ENCODE data around the gene NLRP5.
"Not testable (repeated sequence)": the region's sequence is repeated elsewhere in the genome, so short reads cannot be mapped to it uniquely, and the experiment has no call there.

Gene NLRP5

GRCh38 chr19:56101746-56102535, 115.4 kb downstream of the NLRP5 start:
- DNase-seq (ENCODE audit: extremely low spot score): no peak
- TF ChIP-seq LEF1 (IDR thresholded peaks at IDR 0.05; ENCODE audit: borderline replicate concordance): no peak
- POLR2A ChIA-PET: no interaction called here
- CTCF ChIA-PET: interaction anchor here (1.0 kb wide), 1 partner anchor 11 kb away, joined by 3 read pairs; no protein-coding TSS in a partner anchor

GRCh38 chr19:56103027-56103614, 116.5 kb downstream of the NLRP5 start:
- CTCF ChIA-PET: no interaction called here
- TF ChIP-seq CTBP1 (IDR thresholded peaks at IDR 0.05; ENCODE audit: borderline replicate concordance) (no peak), PKNOX1 (IDR thresholded peaks at IDR 0.05) (no peak), TARDBP (IDR thresholded peaks at IDR 0.05) (no peak)
- no peak for DNase-seq (ENCODE audit: extremely low spot score)
- POLR2A ChIA-PET: no interaction called here

GRCh38 chr19:56104423-56104822, 117.8 kb downstream of the NLRP5 start:
- ChIA-PET CTCF (interaction anchor here (0.7 kb wide), 1 partner anchor 14 kb away, joined by 4 read pairs; no protein-coding TSS in a partner anchor), POLR2A (interaction anchor here (1.0 kb wide), 1 partner anchor 16 kb away, joined by 5 read pairs; the partner anchor contains the start of gene ZNF787)
- DNase-seq (ENCODE audit: extremely low spot score): no peak
- TF ChIP-seq ELF4 (IDR thresholded peaks at IDR 0.05) (no peak), BHLHE40 (IDR thresholded peaks at IDR 0.05; ENCODE audit: borderline replicate concordance) (no peak), FOXK2 (IDR thresholded peaks at IDR 0.05) (no peak), SP1 (IDR thresholded peaks at IDR 0.05) (no peak), HDGF (IDR thresholded peaks at IDR 0.05; ENCODE audit: borderline replicate concordance) (no peak), TARDBP (IDR thresholded peaks at IDR 0.05) (no peak), PKNOX1 (IDR thresholded peaks at IDR 0.05) (no peak)

GRCh38 chr19:56105090-56105701, 118.6 kb downstream of the NLRP5 start:
- DNase-seq (ENCODE audit: extremely low spot score): peak; percentile 81
- ChIA-PET CTCF (interaction anchor here (0.7 kb wide), 1 partner anchor 13 kb away, joined by 4 read pairs; no protein-coding TSS in a partner anchor), POLR2A (interaction anchor here (1.0 kb wide), 1 partner anchor 16 kb away, joined by 5 read pairs; the partner anchor contains the start of gene ZNF787)
- TF ChIP-seq TARDBP (IDR thresholded peaks at IDR 0.05) (no peak), L3MBTL2 (conservative IDR thresholded peaks at IDR 0.05) (peak; percentile 42; the same call in 1 of the 2 replicates)

- CTCF ChIA-PET; POLR2A ChIA-PET; DNase-seq (ENCODE audit: extremely low spot score): not testable (repeated sequence)
Measured at GRCh38 chr19:56105831-56106396, 119.3 kb downstream of the NLRP5 start.

GRCh38 chr19:56106397-56106849, 119.8 kb downstream of the NLRP5 start:
- no peak for DNase-seq (ENCODE audit: extremely low spot score)
- ChIA-PET POLR2A (no interaction called here), CTCF (no interaction called here)
- no peak for TF ChIP-seq TARDBP (IDR thresholded peaks at IDR 0.05)
- TF ChIP-seq ZNF384 (IDR thresholded peaks at IDR 0.05): no peak

- DNase-seq (ENCODE audit: extremely low spot score): no peak
- TF ChIP-seq ZNF384 (IDR thresholded peaks at IDR 0.05): no peak
- no peak for TF ChIP-seq ELF4 (IDR thresholded peaks at IDR 0.05)
- TF ChIP-seq BHLHE40 (IDR thresholded peaks at IDR 0.05; ENCODE audit: borderline replicate concordance): no peak
- no peak for TF ChIP-seq FOXK2 (IDR thresholded peaks at IDR 0.05)
- TF ChIP-seq CTBP1 (IDR thresholded peaks at IDR 0.05; ENCODE audit: borderline replicate concordance): no peak
- no peak for TF ChIP-seq FOXA1 (IDR thresholded peaks at IDR 0.05)
- no peak for TF ChIP-seq LEF1 (IDR thresholded peaks at IDR 0.05; ENCODE audit: borderline replicate concordance)
- TF ChIP-seq TARDBP (IDR thresholded peaks at IDR 0.05): no peak
- CTCF ChIA-PET: no interaction called here
- POLR2A ChIA-PET: no interaction called here
Measured at GRCh38 chr19:56106993-56107392, 120.4 kb downstream of the NLRP5 start.

GRCh38 chr19:56107626-56108351, 121.2 kb downstream of the NLRP5 start:
- TF ChIP-seq ZNF384 (IDR thresholded peaks at IDR 0.05) (no peak), ARNT (IDR thresholded peaks at IDR 0.05) (no peak), FOXM1 (IDR thresholded peaks at IDR 0.05; ENCODE audit: borderline replicate concordance) (no peak), PKNOX1 (IDR thresholded peaks at IDR 0.05) (no peak), FOXA1 (IDR thresholded peaks at IDR 0.05) (no peak), SP1 (IDR thresholded peaks at IDR 0.05) (no peak), L3MBTL2 (conservative IDR thresholded peaks at IDR 0.05) (no peak), ELF4 (IDR thresholded peaks at IDR 0.05) (no peak), HDGF (IDR thresholded peaks at IDR 0.05; ENCODE audit: borderline replicate concordance) (no peak), SUZ12 (IDR thresholded peaks at IDR 0.05) (no peak)
- POLR2A ChIA-PET: interaction anchor here (1.3 kb wide), 1 partner anchor 13 kb away, joined by 6 read pairs; the partner anchor contains the start of gene ZNF787
- no peak for DNase-seq (ENCODE audit: extremely low spot score)
- CTCF ChIA-PET: no interaction called here

Measured in HEK293T (cell line).